ENCODE data around the gene ELL3.
A peak's percentile ranks its signal among the peaks of the same experiment; 100 is the strongest.
"Not testable (repeated sequence)": the region's sequence is repeated elsewhere in the genome, so short reads cannot be mapped to it uniquely, and the experiment has no call there.

Gene ELL3

GRCh38 chr15:43791993-43792760, 15.4 kb upstream of the ELL3 start, which contains the start of gene SERF2:
TSS of gene SERF2 (plus strand) at chr15:43792320. CDS start at chr15:43792377, 57 bp downstream.
- peak; percentile 99 for DNase-seq (ENCODE audit: low read depth)

GRCh38 chr15:43789409-43789808, 12.6 kb upstream of the ELL3 start:
- DNase-seq (ENCODE audit: low read depth), result no peak

GRCh38 chr15:43779016-43779415, 2.2 kb upstream of the ELL3 start:
- no peak for DNase-seq (ENCODE audit: low read depth)

GRCh38 chr15:43777267-43777914, 625 bp upstream of the ELL3 start:
- DNase-seq (ENCODE audit: low read depth), result peak; percentile 79

- DNase-seq (ENCODE audit: low read depth), result no peak
Observed at GRCh38 chr15:43776101-43776717, 557 bp downstream of the ELL3 start.

GRCh38 chr15:43775411-43775965, 1.3 kb downstream of the ELL3 start:
- DNase-seq (ENCODE audit: low read depth), result no peak

- no peak for DNase-seq (ENCODE audit: low read depth)
Observed at GRCh38 chr15:43774062-43774461, 2.7 kb downstream of the ELL3 start.

GRCh38 chr15:43772624-43773023, 4.1 kb downstream of the ELL3 start:
- no peak for DNase-seq (ENCODE audit: low read depth)

- no peak for DNase-seq (ENCODE audit: low read depth)
Observed at GRCh38 chr15:43771816-43772215, 5.0 kb downstream of the ELL3 start.

GRCh38 chr15:43769584-43770228, 7.1 kb downstream of the ELL3 start:
- no peak for DNase-seq (ENCODE audit: low read depth)

- no peak for DNase-seq (ENCODE audit: low read depth)
Observed at GRCh38 chr15:43763819-43764446, 12.8 kb downstream of the ELL3 start.

GRCh38 chr15:43762824-43763223, 13.9 kb downstream of the ELL3 start:
- no peak for DNase-seq (ENCODE audit: low read depth)

GRCh38 chr15:43751885-43752284, 24.9 kb downstream of the ELL3 start:
- no peak for DNase-seq (ENCODE audit: low read depth)

GRCh38 chr15:43749690-43750345, 26.9 kb downstream of the ELL3 start:
- DNase-seq (ENCODE audit: low read depth), result peak; percentile 30

GRCh38 chr15:43748376-43748775, 28.4 kb downstream of the ELL3 start:
- no peak for DNase-seq (ENCODE audit: low read depth)

- DNase-seq (ENCODE audit: low read depth), result not testable (repeated sequence)
Observed at GRCh38 chr15:43746903-43747309, 29.9 kb downstream of the ELL3 start.

GRCh38 chr15:43746245-43746902, 30.4 kb downstream of the ELL3 start, which contains the start of gene PDIA3:
TSS of gene PDIA3 (plus strand) at chr15:43746438. CDS start at chr15:43746540, 102 bp downstream.
- DNase-seq (ENCODE audit: low read depth), result peak; percentile 75

- no peak for DNase-seq (ENCODE audit: low read depth)
Observed at GRCh38 chr15:43735416-43735815, 41.4 kb downstream of the ELL3 start.

- not testable (repeated sequence) for DNase-seq (ENCODE audit: low read depth)
Observed at GRCh38 chr15:43728053-43728725, 48.6 kb downstream of the ELL3 start.

- not testable (repeated sequence) for DNase-seq (ENCODE audit: low read depth)
Observed at GRCh38 chr15:43726306-43726705, 50.5 kb downstream of the ELL3 start.
